Naive thymus-derived CD4-positive, alpha-beta T cell (primary cell): ENCODE measurements around the gene AXDND1. TPM values are rescaled to one million over a fixed set of nuclear protein-coding genes. Genes with fewer than 3 reads are reported as not detected.
A peak's percentile ranks its signal among the peaks of the same experiment; 100 is the strongest.

Experiments used
- ATAC-seq: fragments of 150-1000 bp; cut with Tn5 transposase; 2 replicates; pipeline ENCODE4 v1.10.0; 2021; ENCODE audit warnings: mild to moderate bottlenecking, moderate library complexity
- CTCF ChIA-PET: fragments of 350-600 bp; sonication (Branson Sonifier 250); formaldehyde crosslinking; loops from one replicate; lab custom pipeline; 2021; ENCODE audit warnings: antibody characterized with exemption; lab: Charles Lee
- POLR2A ChIA-PET: fragments of 350-600 bp; sonication (Branson Sonifier 250); formaldehyde crosslinking; loops from one replicate; lab custom pipeline; 2021; ENCODE audit warnings: antibody characterized with exemption, inconsistent platforms; lab: Charles Lee
- DNase-seq, 9 donors: peaks; one replicate each; pipeline versions ENCODE4 v3.0.0 to v3.0.0-alpha.2; 2020 to 2022; ENCODE audit warnings: mixed read lengths in 1 of 9
- H3K27ac ChIP-seq: one replicate; pipeline ENCODE4 v1.7.0; 2013; ENCODE audit warnings: mild to moderate bottlenecking, low read depth, low read length, moderate library complexity
- H3K27me3 ChIP-seq, 2 donors: one replicate each; pipeline ENCODE4 v1.7.0; 2013; ENCODE audit warnings: low read length in 2 of 2, mild to moderate bottlenecking in 2 of 2, moderate library complexity in 2 of 2; ENCODE audit not compliant: control insufficient read depth in 2 of 2, insufficient read depth in 2 of 2
- H3K36me3 ChIP-seq, 3 experiments: 1 replicate in 2 of 3; 2 replicates in 1 of 3; pipeline ENCODE4 v1.7.0; 2013; ENCODE audit warnings: low read length in 3 of 3, mild to moderate bottlenecking in 3 of 3, moderate library complexity in 1 of 3; ENCODE audit not compliant: insufficient read depth in 3 of 3, control insufficient read depth in 2 of 3
- H3K4me1 ChIP-seq, 2 donors: one replicate each; pipeline ENCODE4 v1.7.0; 2013; ENCODE audit warnings: low read length in 2 of 2, mild to moderate bottlenecking in 2 of 2, moderate library complexity in 1 of 2; ENCODE audit not compliant: control insufficient read depth in 2 of 2, insufficient read depth in 2 of 2
- H3K4me3 ChIP-seq: 2 replicates; pipeline ENCODE4 v1.7.0; 2013; ENCODE audit warnings: mild to moderate bottlenecking, low read length
- H3K9me3 ChIP-seq, 3 experiments: 1 replicate in 2 of 3; 2 replicates in 1 of 3; pipeline ENCODE4 v1.7.0; 2013; ENCODE audit warnings: low read length in 3 of 3; ENCODE audit not compliant: control insufficient read depth in 2 of 3
- H3K27ac Mint-ChIP-seq, 9 donors: one replicate each; pipeline ENCODE4 v1.8.0; 2020 to 2022; ENCODE audit warnings: mixed read lengths in 9 of 9, mild to moderate bottlenecking in 8 of 9, moderate library complexity in 5 of 9, inconsistent platforms in 2 of 9
- H3K27me3 Mint-ChIP-seq, 5 donors: one replicate each; pipeline ENCODE4 v1.8.0; 2021 to 2022; ENCODE audit warnings: mixed read lengths in 5 of 5, mild to moderate bottlenecking in 1 of 5
- H3K36me3 Mint-ChIP-seq, 5 donors: one replicate each; pipeline ENCODE4 v1.8.0; 2020 to 2022; ENCODE audit warnings: mixed read lengths in 5 of 5, mild to moderate bottlenecking in 3 of 5, inconsistent platforms in 1 of 5
- H3K4me1 Mint-ChIP-seq, 7 donors: one replicate each; pipeline ENCODE4 v1.8.0; 2020 to 2022; ENCODE audit warnings: mixed read lengths in 7 of 7, mild to moderate bottlenecking in 3 of 7, inconsistent platforms in 1 of 7
- H3K4me3 Mint-ChIP-seq, 10 donors: one replicate each; pipeline ENCODE4 v1.8.0; 2020 to 2022; ENCODE audit warnings: mild to moderate bottlenecking in 10 of 10, mixed read lengths in 10 of 10, moderate library complexity in 6 of 10, inconsistent platforms in 2 of 10
- H3K9me3 Mint-ChIP-seq, 11 donors: one replicate each; pipeline ENCODE4 v1.8.0; 2020 to 2022; ENCODE audit warnings: mixed read lengths in 11 of 11, mild to moderate bottlenecking in 4 of 11, inconsistent platforms in 1 of 11, moderate library complexity in 1 of 11
- intact Hi-C, 2 donors: fragments of 100-400 bp; cut with micrococcal nuclease; formaldehyde crosslinking; loops; one replicate each; pipeline ENCODE4 v1.15.1; 2023
- polyA plus RNA-seq, 2 donors: library from polyadenylated mRNA; unstranded; fragments of 300-500 nt; fragmentation: Illumina TruSeq; gene quantifications; one replicate each; pipeline ENCODE4 v1.2.3, GENCODE V29; 2021
- total RNA-seq, 6 experiments: library from RNA in 5 of 6; stranded (reverse) in 5 of 6; gene quantifications; 1 replicate in 5 of 6; 2 replicates in 1 of 6; pipeline ENCODE4 v1.2.3 and lab custom pipeline; 2021 to 2026

The AXDND1 gene
- total and polyA plus RNA-seq, 7 experiments from 2014 or later, result 0.98 to 2.3 (median 1.3) TPM; not detected in 4

DNA sequence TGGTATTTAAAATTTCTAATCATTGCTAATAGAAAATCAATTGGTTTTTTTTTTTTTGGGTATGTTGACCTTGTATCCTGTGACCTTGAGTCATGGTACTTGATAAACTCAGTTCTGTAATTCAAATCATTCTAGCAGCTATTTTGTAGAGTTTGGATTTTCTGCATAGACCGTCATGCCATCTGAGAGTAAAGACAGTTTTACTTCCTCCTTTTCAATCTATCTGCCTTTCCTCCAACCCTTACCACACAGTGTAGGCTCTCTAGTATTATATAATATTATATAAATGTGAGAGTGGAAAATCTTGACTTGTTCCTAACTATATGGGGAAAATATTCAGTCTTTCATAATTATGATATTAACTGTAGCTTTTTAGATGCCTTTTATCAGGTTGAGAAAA, 232.9 kb downstream of the AXDND1 start:
- H3K9me3 ChIP-seq, result no peaks in the 10 kb centered on the region
- intact Hi-C loops, result loop anchor here in 1 of 2 donors (2.0 kb wide), 1 partner anchor 518 kb away; no protein-coding TSS in a partner anchor
- no peak overlapping the region for H3K27ac ChIP-seq
- H3K9me3 Mint-ChIP-seq, result peaks cover 0 to 7% (median 0%) of the 10 kb centered on the region in 11 donors
- H3K36me3 Mint-ChIP-seq, result no peaks in the 10 kb centered on the region
- H3K4me3 Mint-ChIP-seq, result no peak overlapping the region
- no peak for DNase-seq
- H3K4me1 ChIP-seq, result no peaks in the 10 kb centered on the region
- no peak for ATAC-seq
- no peaks in the 10 kb centered on the region for H3K4me1 Mint-ChIP-seq
- H3K27me3 Mint-ChIP-seq, result peaks cover 13 to 54% (median 28%) of the 10 kb centered on the region in 5 donors
- CTCF ChIA-PET, result no interaction called here
- no peak overlapping the region for H3K4me3 ChIP-seq
- H3K36me3 ChIP-seq, result no peaks in the 10 kb centered on the region
- POLR2A ChIA-PET, result no interaction called here
- H3K27me3 ChIP-seq, result no peaks in the 10 kb centered on the region
- H3K27ac Mint-ChIP-seq, result no peak overlapping the region

DNA sequence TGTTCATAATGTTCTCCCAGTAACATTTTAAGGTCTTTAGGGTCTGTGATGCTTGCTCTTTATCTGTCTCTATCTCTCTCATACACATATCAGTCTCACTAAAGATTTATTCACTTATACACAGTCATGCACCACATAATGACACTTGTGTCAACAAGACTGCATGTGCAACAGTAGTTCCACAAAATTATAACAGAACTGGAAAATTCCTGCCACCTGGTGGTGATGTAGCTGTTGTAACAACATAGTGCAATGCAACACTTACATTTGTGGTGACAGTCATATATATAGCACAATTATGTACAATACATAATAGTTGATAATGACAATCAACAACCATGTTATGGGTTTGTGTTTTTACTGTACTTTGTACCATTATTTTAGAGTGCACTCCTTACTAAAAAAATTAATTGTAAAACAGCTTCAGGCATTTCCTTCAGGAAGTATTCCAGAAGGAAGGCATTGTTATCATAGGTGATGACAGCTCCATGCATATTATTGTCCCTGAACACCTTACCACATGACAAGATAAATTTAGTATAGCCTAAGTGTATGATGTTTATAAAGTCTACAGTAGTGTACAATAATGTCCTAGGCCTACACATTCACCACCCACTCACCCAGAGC, 234.0 kb downstream of the AXDND1 start:
- Mint-ChIP-seq H3K4me3 (no peak overlapping the region), H3K4me1 (no peaks in the 10 kb centered on the region), H3K27me3 (peaks cover 12 to 47% (median 26%) of the 10 kb centered on the region in 5 donors), H3K27ac (no peak overlapping the region), H3K9me3 (peaks cover 0 to 13% (median 0%) of the 10 kb centered on the region in 11 donors), H3K36me3 (no peaks in the 10 kb centered on the region)
- no peaks in the 10 kb centered on the region for H3K4me1 ChIP-seq
- peak; percentile 29 for ATAC-seq
- intact Hi-C loops, result loop anchor here in 1 of 2 donors (2.0 kb wide), 1 partner anchor 519 kb away; no protein-coding TSS in a partner anchor
- POLR2A ChIA-PET, result no interaction called here
- no peak overlapping the region for H3K27ac ChIP-seq
- DNase-seq, result peak in 1 of 9 donors; percentile 3
- no peaks in the 10 kb centered on the region for H3K27me3 ChIP-seq
- CTCF ChIA-PET, result interaction anchor here (0.7 kb wide), 1 partner anchor 1301 kb away, joined by 3 read pairs; no protein-coding TSS in a partner anchor
- H3K36me3 ChIP-seq, result no peaks in the 10 kb centered on the region
- no peaks in the 10 kb centered on the region for H3K9me3 ChIP-seq
- H3K4me3 ChIP-seq, result no peak overlapping the region

DNA sequence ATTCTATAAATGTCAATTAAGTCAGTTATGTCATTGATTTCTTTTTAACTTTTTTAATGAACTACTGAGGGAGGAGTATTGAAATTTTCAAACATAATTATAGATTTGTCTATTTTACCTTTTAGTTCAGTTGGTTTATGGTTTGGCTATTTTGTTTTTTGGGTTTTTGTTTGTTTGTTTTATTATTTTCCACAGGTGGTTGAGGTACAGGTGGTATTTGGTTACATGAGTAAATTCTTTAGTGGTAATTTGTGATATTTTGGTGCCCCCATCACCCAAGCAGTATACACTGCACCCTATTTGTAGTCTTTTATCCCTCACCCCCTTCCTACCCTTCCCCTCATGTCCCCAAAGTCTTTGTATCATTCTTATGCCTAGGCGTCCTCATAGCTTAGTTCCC, 235.3 kb downstream of the AXDND1 start:
- H3K36me3 ChIP-seq, result no peaks in the 10 kb centered on the region
- intact Hi-C loops, result no loop called here
- no peaks in the 10 kb centered on the region for H3K9me3 ChIP-seq
- no peak overlapping the region for H3K27ac Mint-ChIP-seq
- ATAC-seq, result no peak
- H3K4me3 Mint-ChIP-seq, result no peak overlapping the region
- H3K27me3 ChIP-seq, result no peaks in the 10 kb centered on the region
- no peaks in the 10 kb centered on the region for H3K4me1 ChIP-seq
- POLR2A ChIA-PET, result no interaction called here
- peaks cover 10 to 46% (median 29%) of the 10 kb centered on the region in 5 donors for H3K27me3 Mint-ChIP-seq
- H3K4me1 Mint-ChIP-seq, result no peaks in the 10 kb centered on the region
- peaks cover 0 to 13% (median 0%) of the 10 kb centered on the region in 11 donors for H3K9me3 Mint-ChIP-seq
- H3K27ac ChIP-seq, result no peak overlapping the region
- no peaks in the 10 kb centered on the region for H3K36me3 Mint-ChIP-seq
- no peak overlapping the region for H3K4me3 ChIP-seq
- CTCF ChIA-PET, result no interaction called here
- no peak for DNase-seq

Other genes starting within 250 kb of the AXDND1 start
- gene ABL2, start 136.3 kb upstream of the AXDND1 start, total RNA-seq, result 10 to 100 TPM; 10.3 to 20.1 (median 18.6) TPM
- 1 to 10 TPM; 1.9 to 2.0 TPM for gene ABL2, start 136.3 kb upstream of the AXDND1 start, polyA plus RNA-seq
- 10 to 100 TPM; 40.6 to 52.8 (median 45.0) TPM for gene SOAT1, start 72.2 kb upstream of the AXDND1 start, total RNA-seq
- gene SOAT1, start 72.2 kb upstream of the AXDND1 start, polyA plus RNA-seq, result 10 to 100 TPM; 73.2 to 77.7 TPM
- not detected for gene NPHS2, start 210.0 kb downstream of the AXDND1 start, total RNA-seq
- not detected for gene NPHS2, start 210.0 kb downstream of the AXDND1 start, polyA plus RNA-seq
- gene TDRD5, start 225.9 kb downstream of the AXDND1 start, total RNA-seq, result not detected
- gene TDRD5, start 225.9 kb downstream of the AXDND1 start, polyA plus RNA-seq, result not detected